Lung microvascular endothelial cell (primary cell): ENCODE measurements around the gene PRSS56. TPM values are rescaled to one million over a fixed set of nuclear protein-coding genes. Genes with fewer than 3 reads are reported as not detected.

Source experiments
- DNase-seq, 2 donors: peaks; one replicate each; pipeline versions ENCODE4 v3.0.0 to v3.0.0-alpha.2; 2010; ENCODE audit warnings: low read depth in 2 of 2
- total RNA-seq: library from RNA; depleted of rRNA; stranded (reverse); fragments of >200 nt; gene quantifications from 2 replicates; pipeline ENCODE4 v1.2.1, GENCODE V29; 2014

Gene PRSS56
- total RNA-seq, 1 donor from 2014 or later, result not detected

DNA sequence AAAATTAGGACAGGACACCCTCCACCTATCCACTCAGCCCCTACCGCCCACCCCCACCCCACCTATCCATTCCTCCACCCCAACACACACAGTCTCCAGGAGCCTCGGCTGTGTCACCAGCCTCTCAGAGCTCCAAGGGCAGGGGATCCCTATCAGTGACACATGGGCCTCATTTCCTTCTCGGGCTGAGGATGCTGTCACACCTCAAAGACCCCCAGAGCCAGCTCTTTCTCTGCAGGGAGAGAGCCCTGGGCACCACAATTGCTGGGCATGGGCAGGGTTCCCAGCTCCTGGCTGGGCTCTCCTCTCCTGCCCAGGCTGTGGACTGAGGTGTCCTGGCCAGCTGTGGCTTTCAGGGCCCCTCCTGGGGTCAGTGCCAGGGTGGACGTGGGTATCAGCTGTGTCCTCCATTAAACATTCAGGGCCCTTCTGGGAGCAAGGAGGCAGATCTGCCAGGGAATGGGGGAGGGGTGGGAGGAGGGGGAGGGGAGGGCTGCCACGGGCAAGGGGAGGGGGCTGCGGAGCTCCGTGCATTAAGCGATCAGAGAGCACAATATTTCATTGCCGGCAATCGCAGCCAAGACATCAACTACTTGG is 18.3 kb upstream of the PRSS56 start:
- DNase-seq, result no peak

DNA sequence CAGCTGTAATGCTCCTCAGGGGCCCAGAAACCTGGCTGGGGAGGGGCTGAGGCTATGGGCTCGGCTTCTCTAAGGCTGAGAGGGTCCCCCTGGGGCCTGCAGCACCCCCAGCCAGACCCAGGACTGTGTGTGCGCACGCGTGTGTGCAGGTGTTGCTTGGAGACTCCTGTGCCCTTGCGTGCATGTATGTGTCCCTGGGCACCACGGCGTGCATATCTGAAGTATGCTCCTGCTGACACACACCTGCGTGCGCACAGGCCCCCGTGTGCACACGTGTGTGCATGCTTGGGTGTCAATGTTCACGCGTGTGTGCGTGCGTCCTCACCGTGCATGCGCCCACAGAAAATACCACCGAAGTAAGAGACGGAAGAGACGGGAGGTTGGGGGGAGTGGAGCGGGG is 17.7 kb upstream of the PRSS56 start:
- no peak for DNase-seq

DNA sequence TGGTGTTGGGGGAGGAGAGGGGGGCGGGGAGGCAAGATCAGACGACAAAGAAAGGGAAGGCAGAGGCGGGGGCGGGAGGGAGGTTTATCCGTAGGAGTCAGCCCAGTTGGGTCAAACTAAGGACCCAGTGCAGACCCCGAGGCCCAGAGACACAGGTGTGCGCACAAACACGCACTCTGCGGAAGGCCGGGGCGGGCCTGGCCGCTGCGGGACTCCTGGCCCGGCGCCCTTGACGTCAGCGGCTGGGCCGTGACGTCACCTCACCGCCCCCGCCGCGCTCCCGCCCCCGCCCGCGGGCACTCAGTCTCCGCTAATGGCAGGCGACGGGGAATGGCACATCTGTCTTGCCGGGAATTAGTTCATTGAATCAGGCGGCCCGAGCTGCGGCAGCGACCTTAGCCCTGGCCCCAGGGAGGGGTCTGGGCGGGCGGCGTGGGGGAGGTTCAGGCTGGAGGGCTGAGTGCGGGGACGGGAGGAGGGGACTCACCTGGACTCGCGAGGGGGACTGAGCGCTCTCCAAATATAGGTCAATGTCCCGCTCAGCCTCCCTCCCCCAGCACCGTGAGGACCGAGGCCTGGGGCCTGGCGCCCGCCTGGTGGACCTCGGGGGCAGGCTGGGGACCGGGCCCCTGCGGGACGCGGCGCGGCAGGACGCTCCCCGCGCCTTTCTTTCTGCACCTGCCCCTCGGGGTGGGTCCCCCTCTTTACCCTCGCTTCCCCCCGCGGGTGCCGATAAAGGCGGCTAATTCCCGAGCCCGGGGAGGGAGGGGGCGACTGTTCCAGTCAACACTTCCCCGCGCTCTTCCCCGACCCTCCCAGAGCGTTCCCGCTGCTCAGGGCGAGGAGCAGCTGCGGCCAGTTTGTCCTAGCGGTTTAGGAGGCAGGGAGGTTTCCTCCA is 17.0 kb upstream of the PRSS56 start:
- peak in 1 of 2 donors; percentile 27 for DNase-seq

DNA sequence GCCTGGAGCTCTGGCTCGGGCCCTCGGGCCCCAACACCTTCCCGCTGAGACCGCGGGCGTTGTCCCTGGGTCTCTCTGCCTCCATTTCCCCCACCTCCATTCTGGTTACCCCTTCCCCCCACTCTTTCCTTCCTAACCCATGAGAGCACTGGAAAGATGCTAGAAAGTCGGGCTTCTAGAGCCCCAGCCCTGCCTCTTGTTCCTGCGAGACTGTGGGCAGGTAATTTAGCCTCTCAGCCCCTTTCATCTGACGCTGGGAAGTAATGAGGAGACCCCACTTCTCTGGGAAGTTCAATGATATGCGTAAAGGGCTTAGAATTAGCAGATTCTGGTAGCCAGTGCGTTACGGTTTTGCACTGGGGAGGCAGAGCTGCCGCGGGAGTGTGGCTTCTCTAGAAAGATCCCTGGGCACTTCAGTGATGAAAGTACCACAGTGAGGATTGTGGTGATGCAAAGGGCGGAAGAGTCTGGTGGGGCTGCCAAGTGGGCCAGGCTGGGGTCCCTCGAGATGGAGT is 16.3 kb upstream of the PRSS56 start:
- DNase-seq, result no peak

DNA sequence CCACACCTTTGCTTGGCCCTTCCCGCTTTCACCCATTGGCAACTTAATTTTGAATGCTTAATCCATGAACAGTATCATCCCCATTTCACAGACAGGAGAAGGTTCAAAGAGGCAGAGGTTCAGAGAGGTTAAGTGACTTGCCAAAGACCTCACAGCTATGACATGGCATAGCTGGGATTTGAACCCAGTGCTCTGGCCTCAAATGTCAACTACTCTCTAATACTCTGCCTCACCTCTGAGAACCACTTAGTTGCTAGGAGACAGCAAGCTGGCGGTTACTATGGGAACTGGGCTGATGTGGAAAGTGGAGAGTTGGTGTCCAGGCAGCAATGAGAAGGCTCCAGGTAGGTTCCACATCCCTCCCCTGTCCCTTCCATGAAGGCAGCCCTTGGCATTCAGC is 15.8 kb upstream of the PRSS56 start:
- peak in 1 of 2 donors; percentile 11 for DNase-seq

DNA sequence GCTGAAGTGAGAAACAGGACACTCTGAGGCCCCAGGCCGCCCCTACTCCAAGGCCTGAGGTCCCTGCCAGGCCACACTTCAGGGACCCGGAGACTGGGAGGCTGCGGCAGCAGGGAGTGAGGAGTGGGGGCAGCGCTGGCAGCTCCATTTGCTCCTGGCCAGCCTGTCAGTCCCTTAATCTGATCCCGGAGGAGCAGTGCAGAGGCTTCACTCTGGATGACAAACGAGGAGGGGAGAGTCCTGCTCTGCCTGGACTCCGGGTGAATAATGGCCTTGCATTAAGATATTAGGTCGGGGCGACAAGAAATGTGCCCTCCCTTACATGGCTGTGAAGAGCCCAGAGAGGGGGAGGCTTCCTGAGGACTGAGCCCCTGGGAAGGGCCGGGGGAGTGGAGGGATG is 14.3 kb upstream of the PRSS56 start:
- DNase-seq, result no peak

DNA sequence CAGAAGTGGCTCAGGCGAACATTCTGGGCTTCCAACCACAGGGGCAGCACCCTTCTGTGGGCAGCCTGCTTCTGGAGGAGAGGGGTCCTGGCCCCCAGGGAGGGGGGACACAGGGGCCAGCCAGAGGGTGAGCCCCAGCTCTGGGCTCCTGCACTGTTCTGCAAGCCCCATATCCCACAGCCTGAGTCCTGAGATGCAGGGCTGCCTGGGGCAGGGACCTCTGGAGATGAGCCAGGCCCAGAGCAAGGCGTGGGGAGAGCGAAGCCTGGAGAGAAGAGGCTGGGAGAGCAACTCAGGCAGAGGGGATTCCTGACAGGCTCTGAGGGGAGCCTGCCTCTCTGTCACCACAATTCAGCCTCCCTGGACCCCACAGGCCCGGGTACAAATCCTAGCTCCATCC is 13.5 kb upstream of the PRSS56 start:
- DNase-seq, result no peak

DNA sequence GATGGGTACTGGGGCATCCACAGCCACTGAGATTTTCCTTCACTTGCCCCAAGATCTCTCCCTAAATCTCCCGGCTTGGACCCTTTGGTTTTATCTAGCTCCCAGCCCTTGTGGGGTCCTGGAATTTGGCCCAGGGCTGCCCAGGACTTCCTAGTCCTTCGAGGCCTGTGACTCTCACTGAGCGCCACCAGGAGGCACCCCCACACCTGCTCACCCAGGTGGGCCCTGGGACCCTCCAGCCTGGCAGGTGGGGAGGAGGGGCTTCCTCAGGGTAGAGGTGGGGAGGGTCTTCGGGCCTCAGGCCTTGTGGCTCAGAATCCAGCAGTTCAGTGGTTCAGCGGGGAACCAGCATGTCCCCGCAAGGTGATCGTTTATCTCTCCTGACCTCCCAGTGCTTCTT is 11.9 kb upstream of the PRSS56 start:
- DNase-seq, result no peak

DNA sequence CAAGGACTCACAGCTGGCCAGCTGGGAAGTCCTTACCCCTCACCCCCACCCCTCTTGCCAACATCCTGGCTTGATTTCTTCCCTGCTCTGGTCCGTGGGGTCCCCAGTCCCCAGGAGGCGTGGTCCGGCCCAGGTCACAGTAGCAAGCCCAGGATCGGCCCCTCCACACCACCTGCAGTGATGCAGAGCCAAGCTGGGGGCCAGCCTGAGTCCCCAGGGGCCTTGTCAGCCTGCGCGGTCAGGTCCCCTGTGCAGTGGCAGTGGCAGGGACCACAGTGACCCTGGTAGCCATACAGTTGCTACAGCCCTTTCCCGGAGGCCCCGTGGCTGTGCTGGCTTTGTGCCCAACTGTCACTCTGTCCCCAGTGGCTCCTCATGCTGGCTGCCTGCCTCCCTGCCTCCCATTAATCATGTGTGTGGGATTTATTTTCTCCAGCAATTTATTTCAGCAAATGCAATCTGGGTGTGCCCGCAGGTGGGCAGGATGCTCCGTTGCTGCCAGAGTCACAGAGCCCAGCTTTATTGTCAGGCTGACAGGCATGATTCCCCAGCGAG is 8.8 kb upstream of the PRSS56 start:
- no peak for DNase-seq

DNA sequence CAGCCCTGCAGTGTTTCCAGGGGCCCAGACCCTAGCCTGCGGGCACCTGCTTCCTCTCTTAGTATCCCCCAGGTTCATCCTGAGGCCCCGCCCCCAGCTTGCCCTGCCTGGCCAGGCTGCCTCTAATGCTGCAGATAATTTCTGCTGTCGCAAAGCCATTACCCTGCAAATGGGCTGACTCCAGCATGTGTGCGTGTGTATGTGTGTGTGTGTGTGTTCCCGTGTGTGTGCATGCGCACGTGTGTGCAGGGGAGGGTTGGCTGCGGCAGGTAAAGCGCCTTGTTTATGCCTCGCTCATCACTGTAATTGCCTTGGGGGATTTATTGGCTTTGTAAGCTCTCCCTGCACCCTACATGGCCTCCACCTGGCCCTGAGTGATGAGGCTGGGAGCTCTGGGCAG is 7.6 kb upstream of the PRSS56 start:
- no peak for DNase-seq

DNA sequence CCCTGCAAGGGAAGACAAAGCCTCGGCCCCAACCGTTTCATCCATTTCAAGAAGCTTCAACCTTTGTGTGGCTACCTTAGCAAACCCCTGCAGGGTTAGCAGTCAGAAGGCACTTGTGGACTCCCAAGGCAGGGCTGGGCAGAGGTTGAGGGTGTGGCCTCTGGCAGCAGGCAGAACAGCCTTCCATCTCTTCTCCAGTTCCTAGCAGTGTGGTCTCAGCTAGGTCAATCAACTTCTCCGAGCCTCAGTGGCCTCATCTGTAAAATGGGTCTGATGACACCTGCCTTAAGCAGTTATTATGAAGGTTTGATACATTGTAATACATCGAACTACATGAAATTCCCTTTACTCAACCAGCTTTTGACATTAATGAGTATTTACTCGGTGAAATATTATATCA is 6.8 kb upstream of the PRSS56 start:
- no peak for DNase-seq

DNA sequence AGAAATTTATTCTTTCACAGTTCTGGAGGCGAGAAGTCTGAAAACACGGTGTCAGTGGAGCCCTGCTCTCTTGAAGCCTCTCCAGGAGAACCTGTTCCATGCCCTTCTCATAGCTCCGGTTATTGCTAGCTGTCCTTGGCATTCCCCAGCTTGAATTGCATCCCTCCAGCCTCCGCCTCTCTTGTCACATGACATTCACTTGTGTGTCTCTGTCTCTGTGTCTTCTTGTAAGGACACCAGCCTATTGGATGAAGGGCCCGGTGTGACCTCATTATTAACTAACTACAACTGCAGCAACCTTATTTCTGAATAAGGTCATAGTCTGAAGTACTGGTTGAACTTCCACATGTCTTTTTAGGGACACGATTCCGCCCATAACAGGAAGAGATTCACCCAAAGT is 4.5 kb upstream of the PRSS56 start:
- no peak for DNase-seq

DNA sequence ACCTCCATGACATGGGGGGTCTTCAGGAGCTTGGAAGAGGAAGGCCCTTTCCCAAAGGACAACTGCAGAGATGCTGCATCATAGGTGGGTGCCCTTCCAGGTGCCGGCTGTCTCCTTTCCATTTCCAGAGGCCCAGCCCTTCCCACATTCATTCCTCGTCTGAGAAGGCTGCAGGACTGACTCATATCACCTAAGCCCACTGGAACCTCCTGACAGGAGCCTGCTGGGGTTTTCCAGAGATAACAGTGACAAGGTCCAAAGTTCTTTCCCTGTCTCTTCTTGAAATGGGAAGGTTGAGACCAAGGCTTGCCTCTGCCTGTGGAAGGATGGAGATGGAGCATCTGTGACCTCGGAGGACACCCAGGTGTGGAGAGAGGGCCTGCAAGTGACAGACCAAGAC is 3.6 kb upstream of the PRSS56 start:
- DNase-seq, result no peak

DNA sequence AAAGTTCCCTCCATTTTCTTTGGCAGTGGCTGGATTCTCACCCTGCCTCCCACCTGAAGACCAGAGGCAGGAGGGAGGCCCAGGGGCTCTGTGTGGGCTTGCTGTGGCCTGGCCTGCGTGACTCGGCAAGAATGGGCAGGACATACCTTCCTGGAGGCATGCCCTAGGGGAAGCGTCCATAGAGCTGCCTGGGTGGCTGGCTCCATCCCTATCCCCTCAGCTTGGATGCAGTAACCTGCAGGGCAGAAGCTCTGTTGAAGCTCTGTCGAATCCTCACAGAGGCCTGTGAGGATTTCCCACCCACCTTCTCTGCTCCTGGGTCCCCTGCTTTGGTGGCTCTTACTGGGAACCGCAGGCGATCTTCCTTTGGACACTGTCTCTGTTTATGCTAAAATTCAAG is 1.3 kb upstream of the PRSS56 start:
- no peak for DNase-seq

DNA sequence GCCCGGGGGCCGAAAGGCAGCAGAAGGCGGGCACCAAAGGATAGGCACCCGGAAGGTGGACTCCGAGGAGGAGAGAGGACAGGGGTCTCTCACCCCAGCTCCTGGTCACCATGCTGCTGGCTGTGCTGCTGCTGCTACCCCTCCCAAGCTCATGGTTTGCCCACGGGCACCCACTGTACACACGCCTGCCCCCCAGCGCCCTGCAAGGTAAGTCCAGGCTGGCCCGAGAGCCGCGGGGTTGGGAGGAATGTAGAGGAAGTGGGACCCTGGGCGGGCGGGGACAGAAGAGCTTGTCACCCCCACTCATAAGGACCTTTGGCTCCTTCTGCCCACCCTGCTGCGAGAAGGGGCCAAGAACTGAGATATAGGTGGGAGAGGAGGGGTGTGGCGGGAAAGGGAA is 301 bp downstream of the PRSS56 start:
- no peak for DNase-seq

DNA sequence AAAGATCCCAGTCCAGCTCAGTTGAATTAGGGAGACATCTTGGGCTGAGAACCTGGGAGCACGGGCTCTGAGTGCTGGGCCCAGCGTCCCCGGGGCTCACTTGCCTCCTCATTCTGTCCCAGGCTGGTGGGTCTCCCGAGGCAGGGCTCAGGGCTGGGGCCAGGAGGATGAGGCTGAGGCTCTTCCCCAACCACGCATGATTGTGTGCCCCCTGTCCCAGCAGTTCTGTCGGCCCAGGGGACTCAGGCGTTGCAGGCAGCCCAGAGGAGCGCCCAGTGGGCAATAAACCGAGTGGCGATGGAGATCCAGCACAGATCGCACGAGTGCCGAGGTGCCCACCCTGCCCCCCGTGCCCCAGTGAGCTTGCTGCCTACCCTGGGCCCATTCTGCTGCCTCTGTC is 910 bp downstream of the PRSS56 start:
- no peak for DNase-seq

DNA sequence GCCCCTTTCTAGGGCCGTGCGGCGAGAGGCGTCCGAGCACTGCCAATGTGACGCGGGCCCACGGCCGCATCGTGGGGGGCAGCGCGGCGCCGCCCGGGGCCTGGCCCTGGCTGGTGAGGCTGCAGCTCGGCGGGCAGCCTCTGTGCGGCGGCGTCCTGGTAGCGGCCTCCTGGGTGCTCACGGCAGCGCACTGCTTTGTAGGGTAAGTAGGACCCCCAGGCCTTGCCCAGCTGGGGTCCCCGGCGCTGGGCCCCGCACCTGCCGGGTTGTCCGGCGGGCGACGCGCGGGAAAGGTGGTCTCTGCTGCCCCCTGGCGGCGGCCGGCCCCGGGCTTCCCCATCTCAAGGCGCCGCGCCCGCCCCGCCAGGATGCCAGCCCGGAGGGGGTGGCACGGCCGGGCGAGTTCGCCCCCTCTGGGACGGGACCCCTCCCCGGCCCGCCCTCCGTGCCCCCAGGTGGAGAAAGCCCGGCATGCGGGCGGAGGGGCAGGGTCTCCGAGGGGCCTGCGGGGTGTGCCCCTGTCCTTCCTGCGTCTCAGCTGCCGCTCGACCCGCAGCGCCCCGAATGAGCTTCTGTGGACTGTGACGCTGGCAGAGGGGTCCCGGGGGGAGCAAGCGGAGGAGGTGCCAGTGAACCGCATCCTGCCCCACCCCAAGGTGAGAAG is 1.9 kb downstream of the PRSS56 start:
- peak; percentile 31 to 44 for DNase-seq

DNA sequence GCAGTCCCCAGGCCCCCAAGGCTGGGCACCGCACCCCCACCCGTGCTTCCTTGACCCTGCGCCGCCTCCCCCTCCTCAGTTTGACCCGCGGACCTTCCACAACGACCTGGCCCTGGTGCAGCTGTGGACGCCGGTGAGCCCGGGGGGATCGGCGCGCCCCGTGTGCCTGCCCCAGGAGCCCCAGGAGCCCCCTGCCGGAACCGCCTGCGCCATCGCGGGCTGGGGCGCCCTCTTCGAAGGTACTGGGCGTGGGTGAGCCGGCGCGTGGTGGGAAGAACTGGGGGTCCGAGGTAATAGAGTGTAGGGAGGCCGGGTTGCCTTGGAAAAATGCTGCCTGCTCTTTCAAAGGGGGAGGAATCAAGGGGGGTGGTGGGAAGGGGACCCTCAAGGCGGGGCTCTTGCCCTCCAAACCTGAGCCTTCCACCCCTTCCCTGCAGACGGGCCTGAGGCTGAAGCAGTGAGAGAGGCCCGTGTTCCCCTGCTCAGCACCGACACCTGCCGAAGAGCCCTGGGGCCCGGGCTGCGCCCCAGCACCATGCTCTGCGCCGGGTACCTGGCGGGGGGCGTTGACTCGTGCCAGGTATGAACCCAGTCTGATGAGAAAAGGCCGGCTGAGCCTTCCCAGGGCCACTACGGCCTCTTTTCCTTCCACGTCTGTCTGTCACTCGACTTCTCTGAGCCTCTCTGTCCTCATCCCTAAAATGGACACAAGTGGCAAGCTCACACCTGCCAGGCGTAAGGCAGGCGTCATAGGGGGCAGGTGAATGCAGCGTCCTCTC is 2.6 kb downstream of the PRSS56 start:
- no peak for DNase-seq

DNA sequence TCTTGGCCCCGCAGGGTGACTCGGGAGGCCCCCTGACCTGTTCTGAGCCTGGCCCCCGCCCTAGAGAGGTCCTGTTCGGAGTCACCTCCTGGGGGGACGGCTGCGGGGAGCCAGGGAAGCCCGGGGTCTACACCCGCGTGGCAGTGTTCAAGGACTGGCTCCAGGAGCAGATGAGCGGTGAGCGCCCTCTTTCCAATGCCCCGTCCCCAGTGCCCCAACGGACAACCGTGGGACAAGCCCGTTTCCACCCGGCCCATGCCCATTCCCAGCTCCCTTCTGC is 3.2 kb downstream of the PRSS56 start:
- DNase-seq, result no peak

DNA sequence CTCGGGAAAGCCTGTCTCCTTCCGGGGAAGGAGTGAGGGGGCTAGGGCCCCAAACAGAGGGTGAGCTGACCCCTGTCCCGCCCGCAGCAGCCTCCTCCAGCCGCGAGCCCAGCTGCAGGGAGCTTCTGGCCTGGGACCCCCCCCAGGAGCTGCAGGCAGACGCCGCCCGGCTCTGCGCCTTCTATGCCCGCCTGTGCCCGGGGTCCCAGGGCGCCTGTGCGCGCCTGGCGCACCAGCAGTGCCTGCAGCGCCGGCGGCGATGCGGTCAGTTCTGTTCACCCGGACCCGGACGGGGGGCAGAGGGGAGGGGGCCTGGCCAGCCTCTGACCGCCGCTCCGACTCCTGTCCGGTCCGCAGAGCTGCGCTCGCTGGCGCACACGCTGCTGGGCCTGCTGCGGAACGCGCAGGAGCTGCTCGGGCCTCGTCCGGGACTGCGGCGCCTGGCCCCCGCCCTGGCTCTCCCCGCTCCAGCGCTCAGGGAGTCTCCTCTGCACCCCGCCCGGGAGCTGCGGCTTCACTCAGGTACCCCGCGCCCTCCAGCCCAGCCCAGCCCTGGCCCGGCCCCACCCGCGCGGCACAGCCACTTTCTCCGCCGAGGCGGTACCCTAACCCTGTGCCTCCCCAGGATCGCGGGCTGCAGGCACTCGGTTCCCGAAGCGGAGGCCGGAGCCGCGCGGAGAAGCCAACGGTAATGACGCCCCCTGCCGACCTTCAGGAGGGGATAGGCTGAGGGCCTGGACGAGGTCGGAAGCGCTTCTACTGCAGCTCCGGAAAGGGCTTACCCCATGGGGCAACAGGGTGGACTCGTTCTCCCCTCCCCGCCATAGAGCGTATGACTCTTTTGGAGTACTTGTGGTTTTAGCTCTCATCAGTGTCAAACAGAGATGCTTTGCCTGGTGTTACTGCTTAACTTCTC is 3.8 kb downstream of the PRSS56 start:
- peak; percentile 19 to 50 for DNase-seq

DNA sequence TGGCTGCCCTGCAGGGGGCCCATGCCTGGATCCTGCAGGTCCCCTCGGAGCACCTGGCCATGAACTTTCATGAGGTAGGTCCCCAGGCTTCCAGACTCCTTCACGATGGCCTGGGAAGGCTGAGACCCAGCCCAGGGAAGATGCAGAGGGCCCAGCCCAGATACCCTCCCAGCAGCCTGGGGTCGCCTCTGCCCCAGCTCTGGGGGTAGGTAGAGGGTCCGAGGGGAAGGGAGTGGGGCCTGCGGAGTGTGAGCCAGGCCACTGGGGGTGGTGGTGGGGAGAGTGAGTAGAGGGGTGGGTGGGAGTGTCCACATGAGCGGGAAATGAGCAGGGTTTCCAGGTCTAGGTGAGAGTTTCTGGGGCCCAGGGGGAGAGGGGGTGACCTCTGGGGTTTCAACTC is 4.6 kb downstream of the PRSS56 start:
- no peak for DNase-seq
